HG03521 (cell line): ENCODE data around the gene POLDIP3.
"Not testable (repeated sequence)": the region's sequence is repeated elsewhere in the genome, so short reads cannot be mapped to it uniquely, and the experiment has no call there.

Experiments used
- ATAC-seq: cut with Tn5 transposase; IDR thresholded peaks from one replicate; pipeline ENCODE4 v1.9.1; 2021; ENCODE audit warnings: mild to moderate bottlenecking, moderate library complexity; ENCODE audit not compliant: unreplicated experiment

POLDIP3 gene

DNA sequence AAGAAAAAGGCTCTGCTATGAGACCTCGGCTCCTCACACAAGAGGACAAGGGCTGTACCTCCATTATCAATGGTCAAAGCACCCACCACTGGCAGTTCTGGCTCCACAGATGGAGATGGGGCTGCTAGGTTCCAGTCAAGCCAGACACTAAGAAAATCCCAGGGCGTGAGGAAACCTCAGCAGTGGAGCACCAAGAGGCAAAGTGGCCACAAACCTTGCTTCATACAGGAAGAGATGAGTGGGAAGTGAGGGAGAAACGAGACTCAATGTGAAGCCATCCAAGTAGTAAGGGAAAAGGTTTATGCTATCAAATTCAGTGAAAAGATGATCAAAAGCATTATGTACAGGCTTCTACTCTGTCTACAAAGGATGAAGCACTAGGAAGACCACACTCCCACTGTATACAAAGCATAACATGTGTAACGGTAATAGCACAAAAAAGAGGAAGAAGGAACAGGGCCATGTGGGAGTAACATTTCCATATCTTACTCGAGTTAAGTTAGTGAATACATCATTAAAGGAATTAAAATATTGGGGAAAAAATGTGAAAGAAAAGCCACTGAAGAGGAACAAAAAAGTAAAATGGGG, 27.0 kb downstream of the POLDIP3 start:
- ATAC-seq: no peak

DNA sequence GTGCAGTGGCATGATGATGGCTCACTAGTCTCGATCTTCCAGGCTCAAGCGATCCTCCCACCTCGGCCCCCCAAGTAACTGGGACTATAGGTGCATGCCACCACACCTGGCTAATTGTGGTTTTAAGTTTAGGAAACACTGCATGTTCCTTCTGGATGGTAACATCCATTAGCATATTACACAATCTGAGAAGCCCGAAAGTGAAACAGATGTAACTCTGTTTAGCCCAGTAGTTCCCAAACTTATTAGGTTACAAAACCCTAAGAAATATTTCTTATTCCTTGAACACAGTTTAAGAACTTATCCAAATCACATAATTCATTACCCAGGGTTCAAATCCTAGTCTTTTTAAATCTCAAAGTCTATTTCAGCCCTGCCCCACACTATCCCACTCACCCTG, 28.3 kb downstream of the POLDIP3 start:
- ATAC-seq: no peak

DNA sequence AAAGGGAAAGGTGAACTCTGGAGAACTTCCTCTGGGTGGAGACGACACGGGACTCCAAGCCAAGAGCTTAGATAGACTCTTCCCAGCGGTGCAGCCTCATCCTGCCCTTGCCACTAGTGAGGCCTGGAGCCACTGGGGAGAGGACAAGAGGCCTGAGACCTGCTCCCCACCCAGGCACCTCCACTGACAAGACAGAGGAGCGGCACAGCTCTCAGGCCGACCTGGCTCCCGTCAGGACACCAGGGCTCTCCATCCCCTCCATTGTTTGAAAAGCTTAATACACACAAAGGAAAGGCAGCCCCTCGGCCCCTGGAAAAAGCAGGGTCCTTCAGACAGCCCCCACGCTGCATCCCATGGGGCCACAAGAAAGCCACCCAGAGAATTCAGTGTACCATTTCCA, 29.6 kb downstream of the POLDIP3 start:
- no peak for ATAC-seq

DNA sequence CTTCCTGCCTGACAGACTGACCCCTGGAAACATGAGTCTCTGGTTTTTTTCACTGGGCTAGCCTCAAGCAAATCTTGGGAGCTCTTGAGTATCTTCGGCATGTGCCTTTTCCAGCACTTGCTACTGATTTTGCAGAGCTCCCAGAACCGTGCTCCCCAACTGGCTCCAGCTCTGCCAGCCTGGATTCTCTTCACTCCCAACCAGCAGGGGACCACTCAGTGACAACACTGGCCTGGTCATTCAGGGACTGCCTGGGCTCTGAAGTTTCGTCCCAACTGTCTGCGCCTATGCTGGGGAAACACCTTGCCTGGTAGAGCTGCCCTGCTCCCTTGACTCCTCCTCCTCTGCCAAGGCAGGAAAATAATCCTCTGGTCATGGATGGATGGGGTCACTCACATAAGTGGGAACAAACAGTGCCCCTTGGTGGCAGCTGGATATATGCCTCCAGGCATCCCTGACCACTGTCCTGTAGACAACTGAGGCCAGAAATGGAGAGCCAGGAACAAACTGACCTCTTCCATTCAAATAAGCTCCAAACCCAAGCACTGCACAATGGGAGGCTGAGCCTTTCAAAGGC, 30.2 kb downstream of the POLDIP3 start:
- no peak for ATAC-seq

DNA sequence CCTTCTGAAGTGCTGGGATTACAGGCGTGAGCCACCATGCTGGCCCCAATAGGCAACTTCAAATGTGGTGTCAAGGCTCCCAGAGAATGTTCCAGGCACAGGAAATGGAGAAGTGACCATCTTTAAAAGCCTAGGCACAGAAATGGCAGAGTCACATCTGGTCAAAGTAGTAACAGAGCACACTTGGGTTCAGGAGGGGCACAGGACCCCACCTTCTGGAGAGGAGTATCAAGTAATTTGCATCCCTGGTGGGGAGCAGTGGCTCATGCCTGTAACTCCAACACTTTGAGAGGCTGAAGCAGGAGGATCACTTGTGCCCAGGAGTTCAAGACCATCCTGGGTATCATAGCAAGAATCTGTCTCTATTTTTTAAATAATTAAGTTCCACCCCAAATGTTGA, 31.7 kb downstream of the POLDIP3 start:
- no peak for ATAC-seq

DNA sequence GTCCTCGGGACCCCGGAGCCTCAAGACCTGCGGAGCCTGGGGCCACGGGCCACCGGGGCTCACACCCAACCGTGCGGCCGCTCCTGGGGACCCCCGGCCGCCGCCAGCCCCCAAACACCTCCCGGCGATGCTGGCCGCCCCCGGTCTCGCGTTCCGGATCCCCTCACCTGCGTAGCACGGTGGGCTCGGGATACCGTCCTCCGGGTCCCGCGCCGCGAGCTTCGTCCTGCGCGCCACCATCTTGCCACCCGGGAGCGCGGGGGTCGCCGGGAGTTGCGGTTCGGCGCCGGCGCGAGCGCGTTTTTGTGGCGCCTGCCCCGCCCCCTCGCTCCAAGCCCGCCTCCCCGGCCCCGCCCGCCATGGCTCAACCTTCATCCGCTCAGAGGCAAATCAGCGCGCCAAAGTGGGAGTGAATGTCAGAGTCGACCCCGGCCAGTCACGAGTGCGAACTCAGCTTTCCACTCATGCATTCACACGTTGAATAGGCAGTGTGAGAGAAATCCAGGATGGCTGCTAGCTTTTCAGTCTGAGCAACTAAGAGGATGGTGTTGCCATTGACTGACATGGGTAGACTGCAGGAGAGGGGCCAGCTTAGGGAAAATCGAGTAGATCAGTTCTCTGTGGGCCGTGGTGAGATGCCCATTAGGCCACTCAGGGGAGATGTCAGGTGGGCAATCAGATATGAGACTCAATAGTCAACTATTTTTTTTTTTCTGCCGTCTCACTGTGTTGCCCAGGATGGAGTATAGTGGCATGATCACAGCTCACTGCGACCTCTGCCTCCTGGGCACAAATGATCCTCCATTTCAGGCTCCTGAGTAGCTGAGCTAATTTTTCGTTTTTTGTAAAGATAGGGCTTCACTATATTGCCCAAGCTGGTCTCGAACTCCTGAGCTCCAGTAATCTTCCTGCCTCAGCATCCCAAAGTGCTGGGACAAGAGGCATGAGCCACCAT, 32.6 kb downstream of the POLDIP3 start:
- peak; percentile 58 for ATAC-seq

DNA sequence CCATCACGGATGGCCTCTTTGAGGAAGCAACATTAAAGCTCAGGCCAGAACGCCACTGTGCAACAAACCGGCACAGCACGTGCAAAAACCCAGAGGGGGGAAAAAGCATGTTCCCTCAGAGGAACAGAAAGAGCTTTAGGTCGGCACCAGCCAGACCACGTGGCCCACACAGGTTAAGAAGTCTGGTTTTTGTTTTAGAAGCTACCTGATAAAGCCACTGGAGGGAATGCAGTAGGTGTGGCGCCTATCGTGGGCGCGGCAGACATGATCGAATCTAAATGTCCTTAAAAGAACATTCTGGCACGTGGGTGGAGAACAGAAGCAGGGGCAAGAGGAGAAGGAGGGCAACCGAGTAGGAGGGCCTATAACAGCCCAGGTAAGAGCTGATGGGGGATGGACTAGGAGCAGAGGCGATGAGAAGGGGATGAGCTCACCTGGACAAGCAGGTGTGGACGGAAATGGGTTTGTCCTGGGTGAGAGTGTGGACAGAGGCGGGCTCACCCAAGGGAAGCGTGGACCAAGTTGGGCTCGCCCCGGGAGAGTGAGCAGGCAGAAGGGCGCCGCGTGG, 33.4 kb downstream of the POLDIP3 start:
- not testable (repeated sequence) for ATAC-seq

DNA sequence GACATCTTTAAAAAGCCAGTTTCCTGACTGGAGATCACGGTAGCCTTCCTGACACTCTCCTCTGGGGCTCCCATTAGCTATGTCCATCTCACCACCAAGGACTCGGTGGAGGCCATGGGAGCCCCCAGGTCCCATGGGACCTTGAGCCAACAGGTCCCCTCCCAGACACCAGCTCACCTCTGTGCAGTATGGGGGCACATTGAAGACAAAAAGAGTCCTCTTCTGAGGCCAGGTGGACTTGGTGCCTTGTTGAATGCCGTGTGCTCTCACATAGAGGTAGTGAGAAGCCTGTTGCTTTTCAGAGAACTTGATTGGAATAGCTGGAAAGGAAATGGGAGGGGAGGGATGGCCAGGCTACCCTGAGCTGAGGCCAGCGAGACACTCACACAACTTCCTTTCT, 34.6 kb downstream of the POLDIP3 start:
- ATAC-seq: not testable (repeated sequence)

DNA sequence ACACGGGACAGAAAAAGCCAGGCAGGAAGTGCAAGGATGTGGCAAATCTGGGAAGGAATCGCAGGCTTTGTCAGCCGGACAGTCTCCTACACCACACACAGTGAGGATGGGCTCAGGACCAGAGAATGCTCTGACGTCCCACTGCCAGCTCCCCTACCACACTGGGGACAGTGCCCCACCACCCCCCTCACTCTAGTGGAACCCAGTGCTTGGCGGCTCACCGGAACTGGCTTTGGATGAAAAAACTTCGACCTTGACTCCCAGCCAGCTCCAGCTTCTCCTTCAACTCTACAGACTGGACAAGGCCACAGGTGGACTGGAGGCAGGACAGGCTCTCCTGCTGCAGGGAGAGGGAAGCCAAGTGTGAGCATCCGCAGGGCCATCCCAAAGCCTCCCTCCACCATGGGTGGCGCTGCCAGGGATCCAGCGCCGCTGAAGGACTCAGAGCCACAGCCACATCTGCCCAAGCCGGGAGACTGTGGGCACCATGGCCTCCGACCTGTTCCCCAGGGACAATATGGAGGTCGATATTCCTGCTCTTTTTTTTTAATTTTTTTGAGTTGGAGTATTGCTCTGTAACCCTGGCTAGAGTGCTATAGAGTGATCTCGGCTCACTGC, 37.0 kb downstream of the POLDIP3 start:
- ATAC-seq: no peak

DNA sequence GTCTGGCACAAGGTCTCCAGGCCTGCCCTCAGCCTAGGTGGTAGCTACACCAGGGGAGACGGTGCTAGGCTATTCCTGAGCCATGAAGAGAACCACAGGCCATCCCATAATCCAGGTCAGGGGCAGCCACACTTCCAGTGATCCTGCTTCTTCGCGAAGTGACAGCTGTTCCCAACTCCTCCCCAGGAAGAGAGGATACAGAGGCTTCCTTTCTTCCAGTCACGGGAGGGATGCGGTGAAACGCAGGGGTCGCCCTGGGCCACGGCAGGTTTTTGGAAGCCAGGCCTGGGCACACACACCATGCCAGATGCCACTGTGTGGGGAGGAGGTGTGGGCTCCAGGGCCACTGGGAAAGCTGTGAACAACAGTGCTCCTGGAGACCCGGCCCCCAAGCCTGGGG, 37.5 kb downstream of the POLDIP3 start:
- ATAC-seq: not testable (repeated sequence)

DNA sequence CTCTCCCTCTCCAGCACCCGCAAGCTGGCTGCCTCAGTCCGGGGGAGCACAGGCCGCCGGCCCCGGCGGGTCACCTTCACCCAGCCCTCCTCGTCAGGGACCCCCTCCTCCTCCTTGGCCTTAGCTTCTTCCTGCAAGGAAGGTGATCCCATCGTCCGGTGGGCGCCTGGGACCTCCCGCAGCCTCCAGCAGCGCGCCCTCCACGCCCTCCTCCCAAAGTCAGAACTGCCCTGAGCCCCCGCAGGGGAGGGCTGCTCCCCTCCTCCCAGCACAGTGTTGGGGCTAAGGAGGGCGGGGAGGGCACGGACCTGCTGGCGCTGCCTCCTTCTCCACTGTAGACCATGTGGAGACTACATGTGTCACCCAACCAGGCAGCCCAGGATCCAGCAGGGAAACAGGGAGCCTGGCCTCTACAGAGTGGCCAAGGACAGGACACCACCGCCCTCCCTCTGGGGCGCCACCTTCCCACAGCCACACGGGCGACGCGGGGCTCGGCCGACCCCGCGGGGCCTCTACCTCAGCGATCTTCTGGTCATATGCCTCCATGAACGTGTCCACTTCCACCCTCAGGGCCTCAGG, 38.6 kb downstream of the POLDIP3 start:
- not testable (repeated sequence) for ATAC-seq

DNA sequence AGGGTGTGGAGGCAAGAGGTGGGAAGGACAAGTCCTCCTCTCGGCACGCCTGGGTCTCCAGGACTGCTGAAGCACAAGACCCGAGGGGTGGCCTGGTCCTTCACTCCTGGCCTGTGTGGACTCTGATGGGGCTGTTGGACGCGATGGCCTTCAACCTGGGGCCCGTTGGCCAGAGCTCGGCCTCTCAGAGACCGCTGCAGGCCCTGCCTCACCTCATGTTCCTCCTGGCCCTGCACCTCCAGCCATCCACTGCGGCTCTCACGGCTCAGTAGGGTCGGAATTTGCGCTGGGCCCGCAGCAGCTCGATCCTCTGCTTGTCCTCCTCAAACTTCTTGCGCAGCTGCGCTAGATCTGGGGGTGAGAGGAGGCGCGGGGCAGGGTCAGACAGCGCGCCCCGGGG, 40.2 kb downstream of the POLDIP3 start:
- not testable (repeated sequence) for ATAC-seq

DNA sequence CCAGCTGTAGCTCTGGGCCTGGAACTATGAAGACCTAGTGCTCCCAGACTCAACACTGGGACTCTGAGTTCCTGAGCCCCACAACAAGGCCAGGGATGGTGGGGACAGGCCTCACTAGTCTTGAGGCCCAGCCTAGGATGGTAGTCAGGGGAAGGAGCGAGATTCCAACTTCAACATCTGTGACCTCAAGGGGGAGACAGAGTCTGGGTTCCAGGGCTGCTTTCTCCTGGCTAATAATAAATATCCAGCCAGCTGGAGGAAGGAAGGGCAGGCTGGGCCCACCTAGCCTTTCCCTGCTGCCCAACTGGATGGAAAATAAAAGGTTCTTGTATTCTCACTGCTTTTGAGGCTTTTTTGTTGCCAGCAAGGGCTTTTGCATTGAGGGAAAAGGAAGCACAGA, 40.6 kb downstream of the POLDIP3 start:
- ATAC-seq: not testable (repeated sequence)

DNA sequence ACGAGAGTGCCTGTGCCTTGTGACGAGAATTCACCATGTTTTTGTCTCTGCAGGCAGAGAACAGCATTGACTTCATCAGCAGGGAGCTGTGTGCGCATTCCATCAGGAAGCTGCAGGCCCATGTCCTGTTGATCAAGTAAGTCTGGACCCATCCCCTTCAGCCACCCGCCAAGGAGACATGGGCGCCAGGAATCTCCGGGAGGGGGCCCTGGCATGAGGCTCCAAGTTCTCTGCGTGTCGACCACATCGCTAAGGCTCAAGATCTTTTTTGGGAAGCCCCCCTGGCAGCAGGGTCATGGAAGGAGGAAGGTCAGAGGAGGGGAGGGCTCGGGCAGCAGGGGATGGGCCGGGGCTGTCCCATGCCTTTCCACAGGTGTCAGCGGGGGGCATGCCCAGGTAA, 43.6 kb downstream of the POLDIP3 start:
- not testable (repeated sequence) for ATAC-seq

DNA sequence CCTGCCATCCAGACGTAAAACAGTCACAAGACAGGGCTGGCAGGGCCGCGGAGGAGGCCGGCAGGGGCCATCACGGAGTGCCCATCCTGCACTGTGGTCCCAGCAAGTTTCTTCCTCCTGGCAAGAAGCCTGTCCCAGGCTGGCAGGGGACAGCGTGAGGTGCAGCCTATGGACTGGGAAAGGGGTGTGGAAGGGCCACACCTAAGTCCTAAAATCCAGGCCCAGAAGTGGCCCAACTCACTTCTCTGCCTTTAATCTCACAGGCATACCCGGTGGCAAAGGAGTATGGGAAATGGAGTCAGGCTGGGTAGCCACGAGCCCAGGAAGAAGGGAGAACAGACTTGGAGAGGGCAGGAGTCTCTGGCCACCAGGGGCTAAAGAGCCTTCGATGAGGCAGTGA, 44.1 kb downstream of the POLDIP3 start:
- not testable (repeated sequence) for ATAC-seq

DNA sequence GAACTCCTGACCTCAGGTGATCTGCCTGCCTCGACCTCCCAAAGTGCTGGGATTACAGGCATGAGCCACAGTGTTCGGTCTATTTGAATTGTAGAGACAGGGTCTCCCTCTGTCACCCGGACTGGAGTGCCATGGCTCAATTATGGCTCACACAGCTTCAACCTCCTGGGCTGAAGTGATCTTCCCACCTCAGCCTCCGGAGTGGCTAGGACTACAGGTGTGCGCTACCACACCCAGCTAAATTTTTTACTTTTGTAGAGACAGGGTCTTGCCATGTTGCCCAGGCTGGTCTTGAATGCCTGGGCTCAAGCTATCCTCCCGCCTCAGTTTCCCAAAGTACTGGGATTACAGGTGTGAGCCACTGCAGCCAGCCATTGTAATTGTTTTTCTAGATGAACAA, 46.7 kb downstream of the POLDIP3 start:
- not testable (repeated sequence) for ATAC-seq

DNA sequence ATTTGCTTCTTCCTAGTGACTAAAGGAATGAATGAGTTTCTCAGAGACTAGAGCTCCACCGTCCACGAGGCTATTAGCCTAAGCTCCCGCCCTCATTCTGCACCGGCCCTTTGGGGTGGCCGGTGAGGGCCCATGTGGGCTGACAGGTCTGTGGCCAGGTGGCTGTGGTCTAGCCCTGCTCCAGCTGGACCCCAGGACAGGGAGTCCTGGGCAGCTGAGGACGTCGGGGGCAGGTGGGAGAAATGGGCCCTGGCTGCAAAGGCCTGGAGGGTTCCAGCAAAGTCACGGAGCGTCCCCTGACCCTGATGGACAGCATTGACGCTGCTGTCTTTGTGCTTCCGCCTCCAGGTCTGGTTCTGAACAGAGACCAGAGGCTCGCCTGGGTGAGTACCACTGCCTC, 48.7 kb downstream of the POLDIP3 start:
- no peak for ATAC-seq

DNA sequence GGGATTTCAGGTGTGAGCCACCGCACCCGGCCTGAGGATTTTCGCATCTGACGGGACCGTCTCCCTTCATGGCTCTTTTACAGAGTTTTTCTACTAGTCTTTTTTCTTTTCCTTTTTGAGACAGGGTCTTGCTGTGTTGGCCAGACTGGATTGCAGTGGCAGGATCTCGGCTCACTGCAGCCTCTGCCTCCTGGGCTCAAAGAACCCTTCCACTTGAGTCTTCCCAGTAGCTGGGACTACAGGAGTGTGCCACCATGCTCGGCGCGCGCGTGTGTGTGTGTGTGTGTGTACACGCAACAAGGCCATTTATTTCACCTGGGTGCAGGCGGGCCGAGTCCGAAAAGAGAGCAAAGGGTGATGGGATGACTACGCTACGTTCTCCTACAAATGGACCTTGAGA, 50.0 kb downstream of the POLDIP3 start:
- ATAC-seq: no peak

DNA sequence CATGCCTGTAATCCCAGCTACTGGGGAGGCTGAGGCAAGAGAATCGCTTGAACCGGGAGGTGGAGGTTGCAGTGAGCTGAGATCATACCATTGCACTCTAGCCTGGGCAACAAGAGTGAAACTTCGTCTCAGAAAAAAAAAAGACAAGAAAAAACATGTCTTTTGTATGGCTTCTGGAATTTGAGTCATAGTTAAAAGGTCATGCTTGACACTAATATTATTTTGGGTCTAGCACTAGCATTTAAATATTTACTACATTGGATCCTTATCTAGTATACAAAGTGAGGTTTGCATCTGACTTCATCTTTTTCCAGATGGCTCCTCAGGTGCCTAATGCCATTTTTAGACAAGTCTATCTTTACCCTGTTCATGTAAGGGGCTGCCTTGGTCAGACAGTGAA, 50.7 kb downstream of the POLDIP3 start:
- ATAC-seq: not testable (repeated sequence)

DNA sequence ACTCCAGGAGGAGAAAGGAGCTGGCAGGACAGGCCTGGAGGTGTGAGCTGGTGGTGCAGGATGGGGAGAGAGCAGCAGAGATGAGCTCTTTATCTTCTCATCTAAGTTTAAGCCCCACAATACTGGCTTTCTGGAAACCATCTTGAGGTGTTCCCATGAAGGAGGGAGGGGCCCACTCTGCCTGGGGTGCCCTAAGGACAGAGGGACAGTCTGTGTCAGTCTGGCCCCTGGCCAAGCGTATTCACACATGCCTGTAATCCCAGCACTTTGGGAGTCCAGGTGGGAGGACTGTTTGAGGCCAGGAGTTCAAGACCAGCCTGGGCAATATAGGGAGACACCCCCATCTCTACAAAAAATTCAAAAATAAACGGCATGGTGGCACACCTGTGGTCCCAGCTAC, 52.0 kb downstream of the POLDIP3 start:
- ATAC-seq: no peak

DNA sequence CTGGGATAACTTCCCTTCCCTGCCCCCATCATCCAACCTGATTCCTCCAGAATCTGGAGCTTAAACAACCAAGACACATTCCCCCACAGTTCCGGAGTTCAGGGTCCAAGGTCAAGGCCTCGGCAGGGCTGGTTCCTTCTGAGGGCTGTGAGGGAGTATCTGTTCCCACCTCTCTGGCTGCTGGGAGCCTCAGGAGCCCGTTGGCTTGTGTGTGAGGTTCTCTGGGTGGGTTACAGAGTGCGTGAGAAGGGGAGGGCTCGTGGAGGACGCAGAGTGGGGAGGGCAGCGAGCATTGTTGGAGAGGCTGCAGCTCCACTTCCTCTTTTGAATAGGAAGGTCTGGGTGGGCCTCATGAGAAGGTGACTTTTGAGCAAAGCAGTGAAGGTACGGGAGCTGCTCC, 52.4 kb downstream of the POLDIP3 start:
- no peak for ATAC-seq
